OCI-M1 (cell line): ENCODE measurements around the gene ITIH5.

Source experiments
- DNase-seq: peaks from one replicate; lab custom pipeline; 2025; lab: John Stamatoyannopoulos, UW

The ITIH5 gene

GRCh38 chr10:7583626-7584025 lies 83.1 kb downstream of the ITIH5 start:
- no peak for DNase-seq

- no peak for DNase-seq
These were observed 86.2 kb downstream of the ITIH5 start for GRCh38 chr10:7580520-7580919.

DNA sequence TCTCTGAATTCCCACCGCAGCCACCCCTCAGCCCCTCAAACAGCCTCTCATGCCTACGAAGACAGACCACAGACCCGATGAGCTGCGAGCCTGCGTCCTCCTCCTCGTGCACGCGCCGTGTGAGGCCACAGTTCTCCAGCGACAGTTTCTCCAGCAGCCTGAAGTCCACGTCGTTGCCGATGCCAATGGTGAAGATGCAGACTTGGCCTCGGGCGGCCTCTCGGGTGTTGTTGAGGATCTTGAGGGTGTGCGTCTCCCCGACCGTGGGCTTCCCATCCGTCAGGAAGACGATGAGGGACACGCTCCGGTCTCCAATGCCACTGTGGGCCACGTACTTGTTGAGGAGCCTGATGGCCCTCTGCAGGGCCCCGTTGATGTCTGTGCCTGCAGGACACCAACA lies 87.1 kb downstream of the ITIH5 start:
- DNase-seq = no peak

- no peak for DNase-seq
These were observed 89.2 kb downstream of the ITIH5 start for GRCh38 chr10:7577579-7577978.

DNA sequence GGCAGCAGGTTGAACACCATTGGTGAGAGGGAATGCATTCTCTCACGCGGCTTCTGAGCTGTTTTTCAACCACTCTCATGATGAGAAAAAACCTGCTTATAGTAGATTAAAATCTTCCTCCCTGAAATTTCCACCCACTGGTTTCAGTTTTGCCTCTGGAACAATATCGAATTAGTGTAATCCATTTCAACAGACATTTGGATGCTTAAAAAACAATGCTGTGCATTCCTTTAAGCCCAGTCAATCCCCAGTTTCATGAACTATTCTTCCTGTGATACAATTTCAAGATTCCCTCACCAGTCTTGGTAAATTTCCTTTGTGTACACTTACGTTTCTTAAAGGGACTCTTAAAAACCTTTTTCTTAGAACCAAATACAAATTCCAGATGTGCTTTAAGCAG lies 89.6 kb downstream of the ITIH5 start:
- DNase-seq = no peak

DNA sequence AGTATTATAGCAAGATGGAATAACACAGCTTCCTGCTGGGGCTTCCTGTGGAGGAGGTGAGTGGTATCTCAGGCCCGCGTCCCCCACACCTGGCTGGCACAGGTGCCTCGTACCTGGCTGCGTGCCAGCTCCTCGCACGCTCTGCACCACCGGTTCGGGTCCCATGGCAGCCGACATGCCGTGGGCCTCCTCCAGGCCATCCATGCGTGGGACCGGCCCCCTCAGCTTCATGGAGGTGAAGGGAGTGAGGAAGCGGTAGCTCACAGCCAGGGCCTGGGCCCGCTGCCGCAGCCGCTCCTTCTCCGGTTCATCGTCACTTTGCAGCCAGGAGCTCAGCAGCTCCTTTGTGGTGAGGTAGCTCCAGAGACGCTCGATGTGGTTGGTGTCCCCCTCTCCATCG lies 90.4 kb downstream of the ITIH5 start:
- DNase-seq = no peak

DNA sequence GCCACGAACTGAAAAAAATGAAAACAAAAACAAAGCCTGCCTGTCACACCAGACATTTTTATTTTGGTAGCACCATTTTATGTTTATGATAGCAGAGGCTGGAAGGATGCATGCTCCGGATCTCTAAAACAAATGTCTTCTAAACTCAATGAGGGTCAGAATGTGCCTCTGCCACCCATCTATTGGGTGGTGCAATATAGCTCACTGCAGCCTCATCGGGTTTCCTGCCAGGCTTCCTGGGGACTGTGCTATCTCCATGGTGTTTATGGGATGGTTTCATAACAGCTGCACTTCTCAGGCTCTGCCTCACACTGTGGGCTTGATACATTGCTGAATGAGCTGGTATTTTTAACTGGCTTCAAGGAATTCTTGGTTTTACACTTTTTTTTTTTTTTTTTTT lies 94.4 kb downstream of the ITIH5 start:
- DNase-seq = no peak

GRCh38 chr10:7571981-7572380 lies 94.8 kb downstream of the ITIH5 start:
- no peak for DNase-seq

DNA sequence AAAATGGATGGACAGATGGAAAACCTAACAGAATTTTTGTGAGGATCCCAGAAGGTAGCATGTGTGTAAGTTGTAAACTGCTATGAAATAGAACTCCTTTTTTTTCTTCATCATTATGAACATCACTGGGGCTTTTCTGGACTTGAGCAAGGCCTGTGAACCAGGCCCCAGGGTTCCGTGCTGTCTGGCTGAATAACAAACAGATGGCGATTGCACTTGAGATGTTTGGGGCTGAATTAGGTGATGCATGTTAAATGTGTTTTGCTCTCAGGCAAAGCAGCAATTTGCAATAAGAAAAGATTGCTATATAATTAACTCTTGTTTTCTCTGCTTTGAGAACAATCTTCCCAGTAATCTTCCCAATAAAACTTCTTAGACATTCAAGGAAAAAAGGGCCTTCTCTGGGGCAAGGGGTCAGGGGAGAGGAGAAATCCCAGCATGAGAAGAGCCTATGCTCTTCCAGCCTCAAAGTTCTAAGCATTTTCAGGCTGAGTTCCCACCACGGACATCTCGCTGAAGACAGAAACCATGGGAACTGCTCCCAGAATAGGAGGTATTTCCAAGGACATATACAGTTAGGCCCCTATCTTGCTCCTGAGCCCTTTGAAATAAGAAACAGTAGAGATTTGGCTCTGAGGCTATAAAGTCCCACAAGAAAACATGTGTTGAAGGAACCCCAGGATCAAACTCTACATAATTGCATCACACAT lies 98.7 kb downstream of the ITIH5 start:
- no peak for DNase-seq

- no peak for DNase-seq
These were observed 99.9 kb downstream of the ITIH5 start for GRCh38 chr10:7566891-7567290.

- DNase-seq = no peak
These were observed 100.9 kb downstream of the ITIH5 start for GRCh38 chr10:7565871-7566270.

DNA sequence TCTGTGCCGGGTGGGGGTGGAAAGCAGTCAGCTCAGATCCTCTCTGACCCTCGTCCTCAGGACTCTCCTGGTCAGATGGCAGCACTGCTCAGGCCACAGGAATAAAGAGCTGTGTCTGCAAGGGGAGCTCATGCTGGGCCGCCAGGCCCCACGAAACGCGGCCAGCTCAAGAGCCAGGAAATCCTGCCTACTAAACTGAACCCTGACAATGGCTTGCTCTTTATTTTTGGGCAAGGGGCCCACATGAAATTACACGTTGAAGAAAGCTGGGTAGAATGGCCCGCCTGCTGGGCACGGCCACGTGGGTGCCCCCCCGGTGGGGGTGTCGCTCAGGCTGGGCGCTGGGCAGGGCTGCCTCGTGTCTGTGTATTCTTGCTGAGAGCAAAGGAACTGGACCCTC lies 103.0 kb downstream of the ITIH5 start:
- no peak for DNase-seq

DNA sequence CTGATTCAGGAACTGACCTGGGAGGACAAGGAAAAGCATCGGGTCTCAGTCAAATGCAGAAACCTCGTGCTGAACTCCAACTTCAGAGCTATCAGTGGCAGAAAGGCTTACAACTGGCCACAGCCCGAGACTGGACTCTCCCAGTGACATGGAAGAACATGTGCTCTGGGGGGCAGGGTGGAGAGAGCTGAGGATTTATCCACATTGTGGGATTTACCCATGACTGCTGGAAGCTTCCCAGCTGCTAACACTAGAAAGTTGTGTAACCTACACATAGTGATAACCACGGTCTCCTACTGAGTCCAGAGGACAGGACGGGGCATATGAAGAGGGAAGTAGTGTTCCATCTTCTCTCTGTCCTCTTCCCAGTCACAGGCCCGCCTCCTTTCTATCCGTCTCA lies 103.4 kb downstream of the ITIH5 start:
- no peak for DNase-seq

- DNase-seq = no peak
These were observed 104.8 kb downstream of the ITIH5 start for GRCh38 chr10:7561985-7562384.

- DNase-seq = no peak
These were observed 105.4 kb downstream of the ITIH5 start for GRCh38 chr10:7561216-7561893.

DNA sequence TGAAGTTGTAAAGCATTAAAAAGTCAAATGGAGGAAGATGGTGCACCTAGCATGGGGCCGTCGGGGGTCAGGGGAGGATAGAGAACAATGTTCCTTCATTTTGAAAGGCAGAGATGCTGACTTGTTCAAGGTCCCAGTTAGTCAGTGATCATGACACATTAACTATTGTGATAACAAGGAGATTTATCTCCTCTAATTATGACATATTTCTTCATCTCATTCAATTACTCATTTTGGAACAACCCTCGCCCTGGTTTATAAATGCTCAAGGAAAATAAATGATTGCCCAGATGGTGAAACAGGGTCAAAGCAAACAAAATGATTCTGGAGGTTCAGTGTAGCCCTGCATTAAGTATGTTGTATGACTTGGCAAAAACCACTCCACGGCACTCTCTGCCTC lies 106.2 kb downstream of the ITIH5 start:
- DNase-seq = no peak

DNA sequence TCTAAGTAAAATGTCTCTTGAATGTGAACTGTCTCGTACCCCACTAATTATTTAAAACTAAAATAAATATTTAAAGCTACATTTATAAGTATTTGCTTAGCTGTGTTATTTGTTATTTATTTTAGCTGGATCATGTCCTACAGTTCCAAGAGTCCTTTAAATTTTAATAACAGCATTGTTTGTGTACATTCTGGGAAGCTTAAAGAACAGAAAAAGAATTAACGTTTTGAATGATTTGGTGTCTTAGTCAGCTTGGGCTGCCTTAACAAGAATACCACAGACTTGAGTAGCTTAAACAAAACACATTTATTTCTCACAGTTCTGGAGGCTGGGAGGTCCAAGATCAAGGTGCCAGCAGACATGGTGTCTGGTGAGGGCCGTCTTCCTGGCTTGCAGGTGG lies 107.4 kb downstream of the ITIH5 start:
- no peak for DNase-seq

DNA sequence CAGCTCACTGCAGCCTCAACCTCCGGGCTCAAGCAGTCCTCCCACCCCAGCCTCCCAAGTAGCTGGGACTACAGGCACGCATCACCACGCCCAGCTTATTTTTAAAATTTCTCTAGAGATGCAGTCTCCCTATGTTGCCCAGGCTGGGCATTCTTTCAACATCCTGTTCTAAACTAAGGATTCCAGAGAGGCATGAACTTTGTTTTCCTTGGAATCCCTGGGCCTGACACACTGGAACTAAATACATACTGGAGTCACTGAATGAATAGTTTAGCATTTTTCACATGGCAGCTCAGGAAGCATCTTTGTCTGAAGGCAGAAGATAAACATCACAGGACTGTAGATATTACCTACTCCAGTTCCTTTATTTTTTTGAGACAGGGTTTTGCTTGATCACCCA lies 108.7 kb downstream of the ITIH5 start:
- DNase-seq = no peak

DNA sequence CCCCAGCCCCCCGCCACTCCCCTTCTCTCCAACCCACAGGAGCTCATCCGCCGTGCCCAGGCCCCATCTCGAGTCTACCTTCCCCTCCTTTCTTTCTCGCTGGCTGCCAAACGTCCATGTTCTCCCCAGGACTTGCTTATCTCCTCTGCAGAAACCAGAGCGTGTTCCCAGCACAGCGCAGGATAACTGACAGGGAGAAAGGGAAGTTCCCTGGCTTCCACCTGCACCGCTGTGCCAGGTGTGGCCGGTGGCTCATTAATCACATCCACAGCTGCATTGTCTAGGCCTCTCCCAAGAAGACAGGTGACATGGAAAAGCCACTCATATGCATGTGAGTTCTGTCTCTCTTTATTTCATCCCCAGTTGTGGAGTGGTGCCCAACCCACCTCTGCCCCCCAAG lies 113.2 kb downstream of the ITIH5 start:
- DNase-seq = no peak

GRCh38 chr10:7551950-7552716 lies 114.6 kb downstream of the ITIH5 start:
- no peak for DNase-seq

DNA sequence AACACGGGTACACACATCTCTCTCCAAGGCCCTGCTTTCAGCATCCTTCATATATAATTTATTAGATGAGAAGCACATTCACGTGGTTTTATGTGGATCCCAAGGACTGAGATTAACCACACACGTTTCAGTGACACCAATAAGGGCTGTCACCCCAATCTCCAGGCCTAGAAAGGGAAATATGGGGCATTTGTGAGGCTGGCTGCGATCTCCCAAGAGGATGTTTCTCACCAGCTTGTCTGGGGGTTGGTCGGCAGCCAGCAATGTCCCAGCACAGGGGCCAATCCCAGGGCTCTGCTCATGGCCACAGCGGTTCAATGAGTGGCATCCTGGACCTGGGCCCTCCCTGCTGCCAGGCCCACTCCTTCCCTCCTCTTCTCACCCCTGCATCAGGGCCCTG lies 115.5 kb downstream of the ITIH5 start:
- no peak for DNase-seq

DNA sequence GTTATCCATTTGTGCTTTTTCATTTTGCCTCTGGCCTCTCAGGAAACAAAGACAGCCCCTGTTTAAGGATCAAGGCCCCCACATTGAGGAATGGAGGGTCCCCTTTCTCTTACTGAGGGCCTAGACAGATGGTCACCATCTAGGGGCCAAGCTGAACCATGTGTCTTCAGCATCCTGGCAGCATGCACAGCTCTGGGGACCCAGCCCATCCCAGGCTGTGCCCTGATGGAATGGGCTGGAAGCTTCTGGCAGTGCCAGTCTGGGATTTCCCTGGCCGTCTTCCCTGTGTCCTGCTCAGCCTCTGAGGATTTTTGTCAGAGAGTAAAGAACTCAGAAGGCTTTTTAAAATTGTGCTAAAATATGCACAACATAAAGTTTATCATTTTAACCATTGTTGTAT lies 116.8 kb downstream of the ITIH5 start:
- DNase-seq = no peak

DNA sequence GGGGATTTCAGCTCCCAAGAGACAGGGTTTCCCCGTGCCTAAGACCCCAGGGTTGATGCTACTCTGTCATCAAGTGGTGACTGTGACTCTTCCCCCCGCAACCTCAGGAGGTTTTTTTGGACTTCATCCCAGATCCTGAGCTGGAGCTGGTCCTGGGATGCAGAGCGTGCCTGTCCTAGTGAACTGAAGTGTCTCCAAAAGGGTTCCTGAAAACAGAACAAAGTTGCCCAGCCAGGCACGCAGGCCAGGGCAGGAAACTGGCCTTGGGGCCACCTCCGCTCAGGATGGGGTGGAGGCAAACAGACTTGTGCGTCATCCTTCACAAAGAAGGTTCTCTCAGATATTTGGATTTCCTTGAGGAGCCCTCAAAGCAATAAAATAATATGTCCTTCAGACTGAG lies 118.9 kb downstream of the ITIH5 start:
- no peak for DNase-seq
